HepG2 (cell line): ENCODE data around the gene UROS. TPM values are rescaled to one million over a fixed set of nuclear protein-coding genes. Genes with fewer than 3 reads are reported as not detected.

Experiments used
- ARID5B ChIP-seq: IDR thresholded peaks from 2 replicates; pipeline ENCODE4 v1.4.0; 2020; ENCODE audit warnings: mild to moderate bottlenecking, missing genetic modification reagents
- DPF2 ChIP-seq: sonication (generic); formaldehyde crosslinking; IDR thresholded peaks from 2 replicates; pipeline ENCODE4 v1.4.0; 2020; ENCODE audit warnings: mild to moderate bottlenecking, low read depth, missing genetic modification reagents, borderline replicate concordance
- FOXP4 ChIP-seq: sonication (generic); formaldehyde crosslinking; IDR thresholded peaks from 2 replicates; pipeline ENCODE4 v1.4.0; 2020; ENCODE audit warnings: missing genetic modification reagents
- HMGXB3 ChIP-seq: sonication (generic); formaldehyde crosslinking; IDR thresholded peaks from 2 replicates; pipeline ENCODE4 v1.4.0; 2020; ENCODE audit warnings: missing genetic modification reagents, borderline replicate concordance
- JUN ChIP-seq: sonication (generic); formaldehyde crosslinking; IDR thresholded peaks from 2 replicates; pipeline ENCODE4 v1.4.0; 2020; ENCODE audit warnings: mild to moderate bottlenecking, missing genetic modification reagents
- JUND ChIP-seq: sonication (generic); formaldehyde crosslinking; IDR thresholded peaks from 2 replicates; pipeline ENCODE4 v1.8.0; 2022; ENCODE audit warnings: mild to moderate bottlenecking, missing genetic modification reagents
- SNRNP70 ChIP-seq: fragments of 200-400 bp; formaldehyde crosslinking; IDR thresholded peaks from 2 replicates; pipeline ENCODE4 v1.6.1; 2017; ENCODE audit warnings: mild to moderate bottlenecking, low read depth, low read length, moderate library complexity
- ZBTB44 ChIP-seq: sonication (generic); formaldehyde crosslinking; IDR thresholded peaks from 2 replicates; pipeline ENCODE4 v1.4.0; 2020; ENCODE audit warnings: missing genetic modification reagents
- ZNF326 ChIP-seq: sonication (generic); formaldehyde crosslinking; IDR thresholded peaks from 2 replicates; pipeline ENCODE4 v1.4.0; 2020; ENCODE audit warnings: missing genetic modification reagents, borderline replicate concordance
- ZNF451 ChIP-seq: sonication (generic); formaldehyde crosslinking; IDR thresholded peaks from 2 replicates; pipeline ENCODE4 v1.5.0; 2020; ENCODE audit warnings: mild to moderate bottlenecking, missing genetic modification reagents
- ZNF816 ChIP-seq: sonication (generic); formaldehyde crosslinking; IDR thresholded peaks from 2 replicates; pipeline ENCODE4 v1.8.0; 2022; ENCODE audit warnings: missing genetic modification reagents, mild to moderate bottlenecking, borderline replicate concordance
- ZSCAN30 ChIP-seq: sonication (generic); formaldehyde crosslinking; IDR thresholded peaks from 2 replicates; pipeline ENCODE4 v1.5.0; 2020; ENCODE audit warnings: mild to moderate bottlenecking, missing genetic modification reagents
- polyA plus RNA-seq, 8 experiments: library from polyadenylated mRNA; depleted of rRNA in 3 of 8; stranded (reverse) in 7 of 8; unstranded in 1 of 8; fragments of >200 nt; fragmentation: Illumina TruSeq in 4 of 8; extraction: Trizol in 4 of 8; gene quantifications; 2 replicates each; pipeline versions ENCODE4 v1.2.1 to v1.2.3, GENCODE V29; 2011 to 2016; ENCODE audit warnings: low read depth in 4 of 8, missing spikeins in 1 of 8, mixed read lengths in 1 of 8; ENCODE audit not compliant: insufficient read depth in 1 of 8
- total RNA-seq, 5 experiments: library from RNA; depleted of rRNA; stranded (reverse); fragments of >200 nt; fragmentation: Illumina TruSeq; extraction: Trizol; gene quantifications; 2 replicates each; pipeline ENCODE4 v1.2.3, GENCODE V29; 2016; ENCODE audit warnings: low read depth in 1 of 5
- TF ChIP-seq, protein P1 (sequence below): IDR thresholded peaks from 2 replicates; pipeline ENCODE4 v1.6.1; 2016; ENCODE audit warnings: control low read depth

Gene UROS
- total and polyA plus RNA-seq, 2 of the 13 experiments (the other 11 are each of a cell fraction or from before 2014, with no cell fraction given): 14.8 to 49.9 TPM

DNA sequence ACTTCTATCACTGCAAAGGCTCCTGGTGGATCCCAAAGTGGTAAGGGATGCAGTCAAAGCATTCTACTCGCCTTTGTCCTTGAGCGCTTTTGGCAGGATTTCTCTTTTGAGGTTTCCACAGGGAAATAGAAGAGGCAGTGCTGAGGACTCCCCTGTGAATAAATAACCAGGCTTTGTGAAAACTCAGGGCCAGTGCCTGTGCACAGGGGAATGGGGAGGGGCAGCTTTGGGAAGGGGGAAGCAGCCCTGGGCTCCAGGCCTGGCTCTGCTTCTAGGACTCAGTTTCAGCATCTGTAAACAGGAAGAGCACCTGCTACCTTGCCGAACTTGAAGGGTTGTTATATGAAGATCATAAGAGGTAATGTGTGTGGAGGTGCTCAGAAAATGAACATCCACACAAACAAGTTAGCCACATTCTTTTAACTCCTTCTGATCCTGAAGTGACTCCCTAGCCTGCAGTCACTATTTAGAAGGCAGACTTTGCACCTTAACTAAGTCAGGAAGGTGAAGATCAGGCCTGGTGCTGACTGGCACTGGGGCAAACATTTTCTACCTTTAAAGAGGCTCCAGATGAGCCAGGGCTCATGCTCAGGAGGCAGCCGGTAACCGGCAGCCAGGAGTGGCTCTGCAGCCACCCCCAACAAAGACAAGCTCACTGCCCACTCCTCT lies 24.9 kb downstream of the UROS start (continued):
- TF ChIP-seq ZBTB44 (CRISPR knock-in tag) (no peak), ZSCAN30 (CRISPR knock-in tag) (no peak), FOXP4 (CRISPR knock-in tag) (peak; percentile 37; the same call in 1 of the 2 replicates), ZNF451 (CRISPR knock-in tag) (no peak), ZNF326 (no peak), SNRNP70 (no peak), ARID5B (CRISPR knock-in tag) (peak; percentile 65), HMGXB3 (no peak), DPF2 (CRISPR knock-in tag) (0 out of 2 replicates have a peak, but pooled peaks have one; percentile 14), ZNF816 (no peak), JUN (CRISPR knock-in tag) (no peak), JUND (no peak)
- TF ChIP-seq, protein P1, sequence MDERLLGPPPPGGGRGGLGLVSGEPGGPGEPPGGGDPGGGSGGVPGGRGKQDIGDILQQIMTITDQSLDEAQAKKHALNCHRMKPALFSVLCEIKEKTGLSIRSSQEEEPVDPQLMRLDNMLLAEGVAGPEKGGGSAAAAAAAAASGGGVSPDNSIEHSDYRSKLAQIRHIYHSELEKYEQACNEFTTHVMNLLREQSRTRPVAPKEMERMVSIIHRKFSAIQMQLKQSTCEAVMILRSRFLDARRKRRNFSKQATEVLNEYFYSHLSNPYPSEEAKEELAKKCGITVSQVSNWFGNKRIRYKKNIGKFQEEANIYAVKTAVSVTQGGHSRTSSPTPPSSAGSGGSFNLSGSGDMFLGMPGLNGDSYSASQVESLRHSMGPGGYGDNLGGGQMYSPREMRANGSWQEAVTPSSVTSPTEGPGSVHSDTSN (CRISPR knock-in tag): no peak
